ENCODE measurements around the gene UBASH3A.
"Not testable (repeated sequence)": the region's sequence is repeated elsewhere in the genome, so short reads cannot be mapped to it uniquely, and the experiment has no call there.

UBASH3A gene

GRCh38 chr21:42468491-42469131 lies 64.9 kb downstream of the UBASH3A start:
- no peak for DNase-seq (ENCODE audit: low read depth)

- DNase-seq (ENCODE audit: low read depth): no peak
Observed at GRCh38 chr21:42469272-42469671, 65.6 kb downstream of the UBASH3A start.

- DNase-seq (ENCODE audit: low read depth): not testable (repeated sequence)
Observed at GRCh38 chr21:42469726-42470125, 66.0 kb downstream of the UBASH3A start.

GRCh38 chr21:42471206-42471605 lies 67.5 kb downstream of the UBASH3A start:
- DNase-seq (ENCODE audit: low read depth): no peak

- DNase-seq (ENCODE audit: low read depth): no peak
Observed at GRCh38 chr21:42471716-42472330, 68.1 kb downstream of the UBASH3A start.

- DNase-seq (ENCODE audit: low read depth): no peak
Observed at GRCh38 chr21:42472521-42472920, 68.8 kb downstream of the UBASH3A start.

- DNase-seq (ENCODE audit: low read depth): no peak
Observed at GRCh38 chr21:42473498-42474042, 69.9 kb downstream of the UBASH3A start.

- DNase-seq (ENCODE audit: low read depth): peak; percentile 43
Observed at GRCh38 chr21:42474043-42474831, 70.5 kb downstream of the UBASH3A start.

GRCh38 chr21:42475036-42475435 lies 71.3 kb downstream of the UBASH3A start:
- DNase-seq (ENCODE audit: low read depth): no peak

- DNase-seq (ENCODE audit: low read depth): no peak
Observed at GRCh38 chr21:42475526-42476387, 72.1 kb downstream of the UBASH3A start.

GRCh38 chr21:42476388-42477331 lies 73.0 kb downstream of the UBASH3A start:
- DNase-seq (ENCODE audit: low read depth): no peak

- DNase-seq (ENCODE audit: low read depth): no peak
Observed at GRCh38 chr21:42478504-42478903, 74.8 kb downstream of the UBASH3A start.

GRCh38 chr21:42479582-42479981 lies 75.9 kb downstream of the UBASH3A start:
- no peak for DNase-seq (ENCODE audit: low read depth)

- no peak for DNase-seq (ENCODE audit: low read depth)
Observed at GRCh38 chr21:42480736-42481135, 77.0 kb downstream of the UBASH3A start.

GRCh38 chr21:42481169-42481568 lies 77.5 kb downstream of the UBASH3A start:
- no peak for DNase-seq (ENCODE audit: low read depth)

- no peak for DNase-seq (ENCODE audit: low read depth)
Observed at GRCh38 chr21:42484966-42485365, 81.3 kb downstream of the UBASH3A start.

- no peak for DNase-seq (ENCODE audit: low read depth)
Observed at GRCh38 chr21:42486072-42486471, 82.4 kb downstream of the UBASH3A start.

- no peak for DNase-seq (ENCODE audit: low read depth)
Observed at GRCh38 chr21:42486531-42486930, 82.8 kb downstream of the UBASH3A start.

- no peak for DNase-seq (ENCODE audit: low read depth)
Observed at GRCh38 chr21:42489006-42489563, 85.4 kb downstream of the UBASH3A start.

GRCh38 chr21:42489991-42490390 lies 86.3 kb downstream of the UBASH3A start:
- DNase-seq (ENCODE audit: low read depth): no peak

Data from ELR (cell line).